ENCODE results near the gene RFLNA. TPM values are rescaled to one million over a fixed set of nuclear protein-coding genes. Genes with fewer than 3 reads are reported as not detected.
A peak's percentile ranks its signal among the peaks of the same experiment; 100 is the strongest.

Gene RFLNA
- total RNA-seq, 2 experiments from 2014 or later: not detected

GRCh38 chr12:124344022-124344421 lies 49.1 kb downstream of the RFLNA start:
- Mint-ChIP-seq H3K27ac (no peak overlapping the region), H3K9me3 (no peaks in the 10 kb centered on the region), H3K4me3 (no peak overlapping the region), H3K4me1 (no peaks in the 10 kb centered on the region), H3K36me3 (peaks cover 18% of the 10 kb centered on the region), H3K27me3 (no peaks in the 10 kb centered on the region)
- DNase-seq: no peak

GRCh38 chr12:124344526-124344925 lies 49.6 kb downstream of the RFLNA start:
- Mint-ChIP-seq H3K27me3 (no peaks in the 10 kb centered on the region), H3K4me3 (no peak overlapping the region), H3K4me1 (no peaks in the 10 kb centered on the region), H3K36me3 (peaks cover 18% of the 10 kb centered on the region), H3K27ac (no peak overlapping the region), H3K9me3 (no peaks in the 10 kb centered on the region)
- no peak for DNase-seq

- Mint-ChIP-seq H3K27ac (peak overlapping the region; percentile 34), H3K9me3 (no peaks in the 10 kb centered on the region), H3K36me3 (peaks cover 17% of the 10 kb centered on the region), H3K27me3 (no peaks in the 10 kb centered on the region), H3K4me1 (no peaks in the 10 kb centered on the region), H3K4me3 (no peak overlapping the region)
- DNase-seq: no peak
These were observed 50.9 kb downstream of the RFLNA start for GRCh38 chr12:124345795-124346194.

GRCh38 chr12:124346425-124347168 lies 51.7 kb downstream of the RFLNA start:
- H3K4me3 Mint-ChIP-seq: no peak overlapping the region
- no peak for DNase-seq
- no peaks in the 10 kb centered on the region for H3K4me1 Mint-ChIP-seq
- peaks cover 13% of the 10 kb centered on the region for H3K36me3 Mint-ChIP-seq
- H3K27ac Mint-ChIP-seq: no peak overlapping the region
- H3K9me3 Mint-ChIP-seq: no peaks in the 10 kb centered on the region
- no peaks in the 10 kb centered on the region for H3K27me3 Mint-ChIP-seq

GRCh38 chr12:124347335-124347734 lies 52.4 kb downstream of the RFLNA start:
- H3K4me1 Mint-ChIP-seq: no peaks in the 10 kb centered on the region
- peaks cover 13% of the 10 kb centered on the region for H3K36me3 Mint-ChIP-seq
- H3K9me3 Mint-ChIP-seq: no peaks in the 10 kb centered on the region
- H3K27me3 Mint-ChIP-seq: no peaks in the 10 kb centered on the region
- no peak overlapping the region for H3K27ac Mint-ChIP-seq
- DNase-seq: no peak
- no peak overlapping the region for H3K4me3 Mint-ChIP-seq

- DNase-seq: no peak
- Mint-ChIP-seq H3K36me3 (peaks cover 8% of the 10 kb centered on the region), H3K27me3 (no peaks in the 10 kb centered on the region), H3K9me3 (no peaks in the 10 kb centered on the region), H3K4me3 (no peak overlapping the region), H3K27ac (no peak overlapping the region), H3K4me1 (no peaks in the 10 kb centered on the region)
These were observed 53.1 kb downstream of the RFLNA start for GRCh38 chr12:124347805-124348658.

- peaks cover 8% of the 10 kb centered on the region for H3K36me3 Mint-ChIP-seq
- no peak overlapping the region for H3K4me3 Mint-ChIP-seq
- H3K27ac Mint-ChIP-seq: no peak overlapping the region
These were observed 53.9 kb downstream of the RFLNA start for GRCh38 chr12:124348659-124349380.

GRCh38 chr12:124350491-124350890 lies 55.6 kb downstream of the RFLNA start:
- no peak overlapping the region for H3K27ac Mint-ChIP-seq
- no peak overlapping the region for H3K4me3 Mint-ChIP-seq
- H3K9me3 Mint-ChIP-seq: no peaks in the 10 kb centered on the region
- DNase-seq: no peak
- H3K27me3 Mint-ChIP-seq: no peaks in the 10 kb centered on the region
- H3K36me3 Mint-ChIP-seq: peaks cover 5% of the 10 kb centered on the region
- H3K4me1 Mint-ChIP-seq: no peaks in the 10 kb centered on the region

More at GRCh38 chr12:124348659-124349380, 53.9 kb downstream of the RFLNA start:
- no peaks in the 10 kb centered on the region for H3K4me1 Mint-ChIP-seq
- DNase-seq: no peak
- no peaks in the 10 kb centered on the region for H3K9me3 Mint-ChIP-seq
- H3K27me3 Mint-ChIP-seq: no peaks in the 10 kb centered on the region

- Mint-ChIP-seq H3K4me1 (no peaks in the 10 kb centered on the region), H3K4me3 (no peak overlapping the region), H3K27me3 (no peaks in the 10 kb centered on the region), H3K9me3 (no peaks in the 10 kb centered on the region), H3K36me3 (peaks cover 10% of the 10 kb centered on the region), H3K27ac (no peak overlapping the region)
- DNase-seq: no peak
These were observed 56.5 kb downstream of the RFLNA start for GRCh38 chr12:124351422-124351821.

- H3K27me3 Mint-ChIP-seq: no peaks in the 10 kb centered on the region
- no peak overlapping the region for H3K4me3 Mint-ChIP-seq
- H3K9me3 Mint-ChIP-seq: no peaks in the 10 kb centered on the region
- DNase-seq: no peak
- peaks cover 10% of the 10 kb centered on the region for H3K36me3 Mint-ChIP-seq
- no peaks in the 10 kb centered on the region for H3K4me1 Mint-ChIP-seq
- H3K27ac Mint-ChIP-seq: no peak overlapping the region
These were observed 57.4 kb downstream of the RFLNA start for GRCh38 chr12:124352257-124352656.

GRCh38 chr12:124352839-124353238 lies 57.9 kb downstream of the RFLNA start:
- no peaks in the 10 kb centered on the region for H3K9me3 Mint-ChIP-seq
- H3K27ac Mint-ChIP-seq: no peak overlapping the region
- H3K4me1 Mint-ChIP-seq: no peaks in the 10 kb centered on the region
- peaks cover 13% of the 10 kb centered on the region for H3K36me3 Mint-ChIP-seq
- H3K27me3 Mint-ChIP-seq: no peaks in the 10 kb centered on the region
- DNase-seq: no peak
- no peak overlapping the region for H3K4me3 Mint-ChIP-seq

GRCh38 chr12:124354400-124354799 lies 59.5 kb downstream of the RFLNA start:
- no peak overlapping the region for H3K27ac Mint-ChIP-seq
- no peaks in the 10 kb centered on the region for H3K27me3 Mint-ChIP-seq
- no peak overlapping the region for H3K4me3 Mint-ChIP-seq
- no peaks in the 10 kb centered on the region for H3K9me3 Mint-ChIP-seq
- H3K4me1 Mint-ChIP-seq: no peaks in the 10 kb centered on the region
- no peak for DNase-seq
- H3K36me3 Mint-ChIP-seq: peaks cover 20% of the 10 kb centered on the region

GRCh38 chr12:124356221-124356620 lies 61.3 kb downstream of the RFLNA start:
- H3K4me1 Mint-ChIP-seq: no peaks in the 10 kb centered on the region
- H3K4me3 Mint-ChIP-seq: no peak overlapping the region
- no peaks in the 10 kb centered on the region for H3K9me3 Mint-ChIP-seq
- H3K27ac Mint-ChIP-seq: no peak overlapping the region
- H3K36me3 Mint-ChIP-seq: peaks cover 23% of the 10 kb centered on the region
- no peaks in the 10 kb centered on the region for H3K27me3 Mint-ChIP-seq
- no peak for DNase-seq

- no peaks in the 10 kb centered on the region for H3K4me1 Mint-ChIP-seq
- no peak for DNase-seq
- no peak overlapping the region for H3K27ac Mint-ChIP-seq
- no peak overlapping the region for H3K4me3 Mint-ChIP-seq
- H3K36me3 Mint-ChIP-seq: peaks cover 23% of the 10 kb centered on the region
- H3K9me3 Mint-ChIP-seq: no peaks in the 10 kb centered on the region
- H3K27me3 Mint-ChIP-seq: no peaks in the 10 kb centered on the region
These were observed 62.7 kb downstream of the RFLNA start for GRCh38 chr12:124357616-124358015.

GRCh38 chr12:124358572-124358971 lies 63.7 kb downstream of the RFLNA start:
- peaks cover 21% of the 10 kb centered on the region for H3K36me3 Mint-ChIP-seq
- H3K27me3 Mint-ChIP-seq: no peaks in the 10 kb centered on the region
- H3K27ac Mint-ChIP-seq: no peak overlapping the region
- no peaks in the 10 kb centered on the region for H3K4me1 Mint-ChIP-seq
- no peaks in the 10 kb centered on the region for H3K9me3 Mint-ChIP-seq
- H3K4me3 Mint-ChIP-seq: no peak overlapping the region
- DNase-seq: no peak
